Measurements from ENCODE around the gene OFD1. TPM values are rescaled to one million over a fixed set of nuclear protein-coding genes. Genes with fewer than 3 reads are reported as not detected.

OFD1 gene, protein sequence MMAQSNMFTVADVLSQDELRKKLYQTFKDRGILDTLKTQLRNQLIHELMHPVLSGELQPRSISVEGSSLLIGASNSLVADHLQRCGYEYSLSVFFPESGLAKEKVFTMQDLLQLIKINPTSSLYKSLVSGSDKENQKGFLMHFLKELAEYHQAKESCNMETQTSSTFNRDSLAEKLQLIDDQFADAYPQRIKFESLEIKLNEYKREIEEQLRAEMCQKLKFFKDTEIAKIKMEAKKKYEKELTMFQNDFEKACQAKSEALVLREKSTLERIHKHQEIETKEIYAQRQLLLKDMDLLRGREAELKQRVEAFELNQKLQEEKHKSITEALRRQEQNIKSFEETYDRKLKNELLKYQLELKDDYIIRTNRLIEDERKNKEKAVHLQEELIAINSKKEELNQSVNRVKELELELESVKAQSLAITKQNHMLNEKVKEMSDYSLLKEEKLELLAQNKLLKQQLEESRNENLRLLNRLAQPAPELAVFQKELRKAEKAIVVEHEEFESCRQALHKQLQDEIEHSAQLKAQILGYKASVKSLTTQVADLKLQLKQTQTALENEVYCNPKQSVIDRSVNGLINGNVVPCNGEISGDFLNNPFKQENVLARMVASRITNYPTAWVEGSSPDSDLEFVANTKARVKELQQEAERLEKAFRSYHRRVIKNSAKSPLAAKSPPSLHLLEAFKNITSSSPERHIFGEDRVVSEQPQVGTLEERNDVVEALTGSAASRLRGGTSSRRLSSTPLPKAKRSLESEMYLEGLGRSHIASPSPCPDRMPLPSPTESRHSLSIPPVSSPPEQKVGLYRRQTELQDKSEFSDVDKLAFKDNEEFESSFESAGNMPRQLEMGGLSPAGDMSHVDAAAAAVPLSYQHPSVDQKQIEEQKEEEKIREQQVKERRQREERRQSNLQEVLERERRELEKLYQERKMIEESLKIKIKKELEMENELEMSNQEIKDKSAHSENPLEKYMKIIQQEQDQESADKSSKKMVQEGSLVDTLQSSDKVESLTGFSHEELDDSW
- total RNA-seq (10 to 100 TPM; 12.8 to 46.0 (median 15.1) TPM), polyA plus RNA-seq (10 to 100 TPM in 2 of 3 donors, 1 to 10 TPM in 1; 7.4 to 21.2 (median 19.8) TPM)

GRCh38 chrX:13734278-13735172 is at the start of gene OFD1, which contains the start of gene TRAPPC2:
Gene OFD1, plus strand, starts transcription at chrX:13734748. Its CDS starts 324 bp downstream, at chrX:13735072.
Gene TRAPPC2, minus strand, starts transcription at chrX:13734620. Its CDS starts 14,657 bp downstream, at chrX:13719963.
- WGBS, 2 donors, result 0% methylated on average over 75 of the region's 75 CpGs
- Histone ChIP-seq H3K4me1 (peaks cover 0 to 23% (median 8%) of the 10 kb centered on the region in 4 donors), H3K9me3 (no peaks in the 10 kb centered on the region), H3K4me3 (peak within 1 kb of the TSS; percentile 69 to 90 (median 78)), H3K36me3 (no peaks in the 10 kb centered on the region), H3K27me3 (peaks cover 0 to 5% (median 0%) of the 10 kb centered on the region in 3 donors), H3K27ac (peak within 1 kb of the TSS; percentile 90 to 95 (median 92))
- peak in 1 of 4 donors; percentile 31 for TF ChIP-seq EP300 (IDR thresholded peaks at IDR 0.05)
- peak; percentile 90 to 93 for TF ChIP-seq POLR2A (IDR thresholded peaks at IDR 0.05)
- peak; percentile 94 to 99 (median 96) for TF ChIP-seq POLR2AphosphoS5 (IDR thresholded peaks at IDR 0.05)
- TF ChIP-seq, protein P1, sequence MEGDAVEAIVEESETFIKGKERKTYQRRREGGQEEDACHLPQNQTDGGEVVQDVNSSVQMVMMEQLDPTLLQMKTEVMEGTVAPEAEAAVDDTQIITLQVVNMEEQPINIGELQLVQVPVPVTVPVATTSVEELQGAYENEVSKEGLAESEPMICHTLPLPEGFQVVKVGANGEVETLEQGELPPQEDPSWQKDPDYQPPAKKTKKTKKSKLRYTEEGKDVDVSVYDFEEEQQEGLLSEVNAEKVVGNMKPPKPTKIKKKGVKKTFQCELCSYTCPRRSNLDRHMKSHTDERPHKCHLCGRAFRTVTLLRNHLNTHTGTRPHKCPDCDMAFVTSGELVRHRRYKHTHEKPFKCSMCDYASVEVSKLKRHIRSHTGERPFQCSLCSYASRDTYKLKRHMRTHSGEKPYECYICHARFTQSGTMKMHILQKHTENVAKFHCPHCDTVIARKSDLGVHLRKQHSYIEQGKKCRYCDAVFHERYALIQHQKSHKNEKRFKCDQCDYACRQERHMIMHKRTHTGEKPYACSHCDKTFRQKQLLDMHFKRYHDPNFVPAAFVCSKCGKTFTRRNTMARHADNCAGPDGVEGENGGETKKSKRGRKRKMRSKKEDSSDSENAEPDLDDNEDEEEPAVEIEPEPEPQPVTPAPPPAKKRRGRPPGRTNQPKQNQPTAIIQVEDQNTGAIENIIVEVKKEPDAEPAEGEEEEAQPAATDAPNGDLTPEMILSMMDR (IDR thresholded peaks at IDR 0.05), result no peak
- peak; percentile 96 for DNase-seq
- intact Hi-C loops (cut with DNase I), result loop anchor here (2.0 kb wide), 2 partner anchors 46 to 76 kb away; partner anchors contain the start of gene RAB9A

DNA sequence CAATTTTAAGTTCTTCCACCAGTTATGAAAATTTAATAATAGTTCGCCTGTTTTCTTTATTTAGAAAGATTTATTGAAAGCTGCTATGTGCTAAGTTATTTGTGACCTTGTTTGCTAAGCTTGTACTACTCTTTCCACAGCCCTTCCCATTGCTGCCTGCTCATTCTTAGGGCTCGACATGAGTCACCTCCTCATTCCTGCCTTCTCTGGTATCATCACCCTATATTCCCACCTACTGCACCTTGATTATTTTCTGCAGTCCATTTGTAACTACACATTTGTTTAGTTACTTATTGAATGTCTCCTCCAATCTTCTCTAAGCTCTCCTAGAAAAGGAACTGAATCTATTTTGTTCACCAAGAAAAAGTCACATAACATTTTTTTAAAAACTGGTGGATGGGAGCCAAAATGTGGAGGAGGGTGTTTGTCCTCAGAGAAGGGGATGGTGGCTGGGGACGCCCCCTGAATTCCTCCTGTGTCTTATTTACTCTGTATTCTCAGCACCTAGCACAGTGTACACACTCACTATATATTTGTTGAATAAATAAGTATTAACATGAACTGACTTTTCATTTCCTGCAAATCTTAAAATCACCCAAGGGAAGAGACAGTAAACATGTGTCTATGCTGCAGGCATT is 49.3 kb upstream of the OFD1 start:
- 36 to 76% methylated on average over 3 of the region's 3 CpGs for WGBS, 2 donors
- intact Hi-C loops (cut with DNase I), result no loop called here
- peaks cover 0 to 4% (median 0%) of the 10 kb centered on the region in 3 donors for H3K27me3 ChIP-seq
- no peak for TF ChIP-seq POLR2A (IDR thresholded peaks at IDR 0.05)
- TF ChIP-seq POLR2AphosphoS5 (IDR thresholded peaks at IDR 0.05), result no peak
- TF ChIP-seq EP300 (IDR thresholded peaks at IDR 0.05), result no peak
- TF ChIP-seq, protein P1 (IDR thresholded peaks at IDR 0.05), result no peak
- H3K4me3 ChIP-seq, result no peak overlapping the region
- no peaks in the 10 kb centered on the region for H3K9me3 ChIP-seq
- no peak overlapping the region for H3K27ac ChIP-seq
- peaks cover 0 to 9% (median 0%) of the 10 kb centered on the region in 4 donors for H3K4me1 ChIP-seq
- no peaks in the 10 kb centered on the region for H3K36me3 ChIP-seq
- no peak for DNase-seq

- Histone ChIP-seq H3K9me3 (no peaks in the 10 kb centered on the region), H3K4me1 (peaks cover 0 to 18% (median 10%) of the 10 kb centered on the region in 4 donors), H3K36me3 (no peaks in the 10 kb centered on the region), H3K4me3 (no peak overlapping the region), H3K27ac (no peak overlapping the region), H3K27me3 (peaks cover 0 to 4% (median 0%) of the 10 kb centered on the region in 3 donors)
- DNase-seq, result no peak
- WGBS, 2 donors, result 74 to 86% methylated on average over 1 of the region's 1 CpG
- no peak for TF ChIP-seq POLR2AphosphoS5 (IDR thresholded peaks at IDR 0.05)
- TF ChIP-seq POLR2A (IDR thresholded peaks at IDR 0.05), result no peak
- TF ChIP-seq EP300 (IDR thresholded peaks at IDR 0.05), result no peak
- TF ChIP-seq, protein P1 (IDR thresholded peaks at IDR 0.05), result no peak
- intact Hi-C loops (cut with DNase I), result no loop called here
These were observed 47.3 kb upstream of the OFD1 start for GRCh38 chrX:13687203-13687602.
